AG08396 (cell line): ENCODE measurements around the gene ING2.

Experiments
- DNase-seq: peaks from one replicate; pipeline ENCODE4 v3.0.0; 2012; ENCODE audit warnings: low spot score, mixed read lengths

ING2 gene

GRCh38 chr4:183499801-183500200, 5.1 kb upstream of the ING2 start:
- no peak for DNase-seq

- peak; percentile 12 for DNase-seq
These were observed 1.3 kb upstream of the ING2 start for GRCh38 chr4:183503497-183504063.

- DNase-seq, result peak; percentile 98
These were observed 561 bp upstream of the ING2 start for GRCh38 chr4:183504064-183504929.

- DNase-seq, result peak; percentile 88
These were observed 942 bp downstream of the ING2 start for GRCh38 chr4:183505611-183506388.

GRCh38 chr4:183506389-183506735, 1.5 kb downstream of the ING2 start:
- DNase-seq, result no peak

- no peak for DNase-seq
These were observed 3.3 kb downstream of the ING2 start for GRCh38 chr4:183507925-183508696.

GRCh38 chr4:183508697-183509335, 4.0 kb downstream of the ING2 start:
- DNase-seq, result no peak

- DNase-seq, result no peak
These were observed 10.6 kb downstream of the ING2 start for GRCh38 chr4:183515411-183515810.

- no peak for DNase-seq
These were observed 12.3 kb downstream of the ING2 start for GRCh38 chr4:183517194-183517593.

- DNase-seq, result no peak
These were observed 12.9 kb downstream of the ING2 start for GRCh38 chr4:183517781-183518180.

- no peak for DNase-seq
These were observed 18.0 kb downstream of the ING2 start for GRCh38 chr4:183522821-183523220.

GRCh38 chr4:183527326-183527725, 22.5 kb downstream of the ING2 start:
- no peak for DNase-seq

- no peak for DNase-seq
These were observed 28.0 kb downstream of the ING2 start for GRCh38 chr4:183532821-183533220.

GRCh38 chr4:183533698-183534097, 28.8 kb downstream of the ING2 start:
- no peak for DNase-seq

- no peak for DNase-seq
These were observed 35.7 kb downstream of the ING2 start for GRCh38 chr4:183540410-183541009.

- DNase-seq, result peak; percentile 24
These were observed 36.3 kb downstream of the ING2 start for GRCh38 chr4:183541010-183541751.

GRCh38 chr4:183541752-183542040, 36.8 kb downstream of the ING2 start:
- DNase-seq, result no peak

GRCh38 chr4:183543435-183543834, 38.6 kb downstream of the ING2 start:
- no peak for DNase-seq

GRCh38 chr4:183544109-183544508, 39.3 kb downstream of the ING2 start:
- no peak for DNase-seq

- DNase-seq, result no peak
These were observed 41.5 kb downstream of the ING2 start for GRCh38 chr4:183546376-183546775.

GRCh38 chr4:183548306-183548705, 43.4 kb downstream of the ING2 start:
- DNase-seq, result no peak
